HG02852 (cell line): ENCODE data around the gene LTBP3.
A peak's percentile ranks its signal among the peaks of the same experiment; 100 is the strongest.

ENCODE experiments used
- ATAC-seq: cut with Tn5 transposase; IDR thresholded peaks from one replicate; pipeline ENCODE4 v1.9.1; 2021; ENCODE audit warnings: mild to moderate bottlenecking, moderate library complexity; ENCODE audit not compliant: unreplicated experiment

The LTBP3 gene

GRCh38 chr11:65498727-65498976 is 59.5 kb downstream of the LTBP3 start:
- no peak for ATAC-seq

- ATAC-seq, result no peak
Measured at GRCh38 chr11:65498042-65498726, 60.0 kb downstream of the LTBP3 start.

- ATAC-seq, result peak; percentile 63
Measured at GRCh38 chr11:65497141-65498041, 60.8 kb downstream of the LTBP3 start.

- ATAC-seq, result no peak
Measured at GRCh38 chr11:65496304-65497140, 61.6 kb downstream of the LTBP3 start.

- ATAC-seq, result no peak
Measured at GRCh38 chr11:65493367-65494176, 64.6 kb downstream of the LTBP3 start.

GRCh38 chr11:65492637-65493366 is 65.4 kb downstream of the LTBP3 start:
- no peak for ATAC-seq

- ATAC-seq, result no peak
Measured at GRCh38 chr11:65492387-65492636, 65.8 kb downstream of the LTBP3 start.

- no peak for ATAC-seq
Measured at GRCh38 chr11:65491614-65492386, 66.4 kb downstream of the LTBP3 start.

GRCh38 chr11:65491163-65491465 is 67.0 kb downstream of the LTBP3 start:
- no peak for ATAC-seq

GRCh38 chr11:65489706-65490320 is 68.3 kb downstream of the LTBP3 start:
- no peak for ATAC-seq

GRCh38 chr11:65489035-65489705 is 69.0 kb downstream of the LTBP3 start:
- no peak for ATAC-seq
